SK-N-SH treated with all-trans-retinoic acid at 6 μM for 48 hours (cell line): ENCODE results near the gene ITPR3.

Experiments
- CREB5 ChIP-seq: fragments of 250-450 bp; sonication (Bioruptor Pico); IDR thresholded peaks from 2 replicates; pipeline ENCODE4 v1.5.1; 2020; ENCODE audit warnings: low read depth, mild to moderate bottlenecking, moderate library complexity
- CSRNP3 ChIP-seq: fragments of 250-450 bp; sonication (Bioruptor Pico); IDR thresholded peaks from 2 replicates; pipeline ENCODE4 v1.5.1; 2021; ENCODE audit warnings: mild to moderate bottlenecking, moderate library complexity
- ISL1 ChIP-seq: fragments of 250-450 bp; sonication (Bioruptor Pico); IDR thresholded peaks from 2 replicates; pipeline ENCODE4 v2.1.2; 2022; ENCODE audit warnings: mild to moderate bottlenecking, moderate library complexity
- RARB ChIP-seq: fragments of 250-450 bp; sonication (Bioruptor Pico); IDR thresholded peaks from 2 replicates; pipeline ENCODE4 v1.8.0; 2021; ENCODE audit warnings: mild to moderate bottlenecking, moderate library complexity
- SNAI2 ChIP-seq: fragments of 250-450 bp; sonication (Bioruptor Pico); IDR thresholded peaks from 2 replicates; pipeline ENCODE4 v1.5.0; 2020; ENCODE audit warnings: mild to moderate bottlenecking, moderate library complexity
- TOX ChIP-seq: fragments of 250-450 bp; sonication (Bioruptor Pico); IDR thresholded peaks from 2 replicates; pipeline ENCODE4 v1.8.0; 2021; ENCODE audit warnings: mild to moderate bottlenecking, moderate library complexity, borderline replicate concordance
- ZC3H10 ChIP-seq: fragments of 250-450 bp; sonication (Bioruptor Pico); IDR thresholded peaks from 2 replicates; pipeline ENCODE4 v1.5.1; 2021; ENCODE audit warnings: mild to moderate bottlenecking, moderate library complexity
- ZFP30 ChIP-seq: fragments of 450-650 bp; formaldehyde crosslinking; IDR thresholded peaks from 2 replicates; pipeline ENCODE4 v1.5.0; 2022; ENCODE audit warnings: mild to moderate bottlenecking, moderate library complexity

- TF ChIP-seq ZFP30 (CRISPR knock-in tag) (no peak), ZC3H10 (CRISPR knock-in tag) (no peak), ISL1 (no peak), TOX (no peak), CREB5 (no peak), RARB (no peak), SNAI2 (CRISPR knock-in tag) (no peak), CSRNP3 (no peak)
These were observed 106.0 kb downstream of the ITPR3 start for GRCh38 chr6:33727126-33727525.
